MM.1S (cell line): ENCODE measurements around the gene JUN.

Experiments
- EZH2 ChIP-seq: fragments of 300-600 bp; sonication (generic); optimal IDR thresholded peaks from 2 replicates; pipeline ENCODE3; 2017; ENCODE audit warnings: low read depth, mild to moderate bottlenecking, antibody characterized with exemption, low read length, mixed read lengths
- EZH2phosphoT487 ChIP-seq: fragments of 300-600 bp; sonication (generic); IDR thresholded peaks from 2 replicates; pipeline ENCODE4 v1.6.1; 2018; ENCODE audit warnings: antibody characterized with exemption, low read length
- TF ChIP-seq, protein P1 (sequence below): fragments of 300-600 bp; sonication (generic); IDR thresholded peaks from 2 replicates; pipeline ENCODE4 v1.5.1; 2016; ENCODE audit warnings: antibody characterized with exemption, low read length, mixed read lengths

DNA sequence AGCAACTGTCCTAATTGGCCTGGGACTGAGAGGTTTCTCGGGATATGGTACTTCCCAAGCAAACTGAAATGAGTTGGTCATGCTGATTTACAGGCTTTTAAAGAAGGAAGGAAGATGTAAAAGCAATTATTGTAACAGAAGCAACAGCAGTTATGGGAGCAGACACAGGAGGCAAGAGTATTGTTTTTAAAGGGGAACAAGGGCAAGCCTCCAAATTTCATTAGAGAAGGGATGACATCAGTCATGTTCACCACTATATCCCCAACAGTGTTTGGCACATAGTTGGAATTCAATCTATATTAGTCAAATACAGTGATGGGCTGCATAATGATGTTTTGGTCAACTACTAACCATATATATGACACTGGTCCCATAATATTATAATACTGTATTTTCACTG is 46.0 kb upstream of the JUN start:
- TF ChIP-seq, protein P1, sequence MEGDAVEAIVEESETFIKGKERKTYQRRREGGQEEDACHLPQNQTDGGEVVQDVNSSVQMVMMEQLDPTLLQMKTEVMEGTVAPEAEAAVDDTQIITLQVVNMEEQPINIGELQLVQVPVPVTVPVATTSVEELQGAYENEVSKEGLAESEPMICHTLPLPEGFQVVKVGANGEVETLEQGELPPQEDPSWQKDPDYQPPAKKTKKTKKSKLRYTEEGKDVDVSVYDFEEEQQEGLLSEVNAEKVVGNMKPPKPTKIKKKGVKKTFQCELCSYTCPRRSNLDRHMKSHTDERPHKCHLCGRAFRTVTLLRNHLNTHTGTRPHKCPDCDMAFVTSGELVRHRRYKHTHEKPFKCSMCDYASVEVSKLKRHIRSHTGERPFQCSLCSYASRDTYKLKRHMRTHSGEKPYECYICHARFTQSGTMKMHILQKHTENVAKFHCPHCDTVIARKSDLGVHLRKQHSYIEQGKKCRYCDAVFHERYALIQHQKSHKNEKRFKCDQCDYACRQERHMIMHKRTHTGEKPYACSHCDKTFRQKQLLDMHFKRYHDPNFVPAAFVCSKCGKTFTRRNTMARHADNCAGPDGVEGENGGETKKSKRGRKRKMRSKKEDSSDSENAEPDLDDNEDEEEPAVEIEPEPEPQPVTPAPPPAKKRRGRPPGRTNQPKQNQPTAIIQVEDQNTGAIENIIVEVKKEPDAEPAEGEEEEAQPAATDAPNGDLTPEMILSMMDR: no peak
- TF ChIP-seq EZH2phosphoT487 (no peak), EZH2 (no peak)
